ENCODE measurements around the gene PXDN. TPM values are rescaled to one million over a fixed set of nuclear protein-coding genes. Genes with fewer than 3 reads are reported as not detected.

PXDN gene
- total and polyA plus RNA-seq, 4 donors, result 42.8 to 69.7 (median 59.7) TPM

DNA sequence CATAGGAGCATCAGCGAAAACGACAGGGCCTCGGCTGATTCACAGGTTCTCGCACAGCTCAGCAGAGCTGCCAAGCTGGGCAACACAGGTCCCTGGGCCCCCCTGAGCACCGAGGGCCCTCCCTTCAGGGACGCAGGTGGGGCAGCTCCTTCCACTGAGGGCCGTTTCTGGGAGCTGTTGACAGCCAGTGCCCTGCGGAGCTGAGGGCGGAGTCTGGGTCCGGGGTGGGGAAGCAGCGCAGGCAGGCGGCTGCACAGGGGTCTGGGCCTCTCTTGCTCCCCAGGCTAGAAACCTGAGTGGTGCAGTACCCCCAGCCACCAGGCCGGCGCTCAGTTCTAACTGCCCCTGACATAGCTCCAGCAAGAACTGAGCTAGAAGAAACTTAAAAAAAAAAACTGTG lies 65.7 kb downstream of the PXDN start:
- Histone ChIP-seq H3K9me3 (ENCODE audit: control insufficient read depth, insufficient read depth, low read length) (no peaks in the 10 kb centered on the region), H3K4me1 (ENCODE audit: control insufficient read depth, insufficient read depth, low read length) (peaks cover 4% of the 10 kb centered on the region), H3K27me3 (ENCODE audit: control insufficient read depth, insufficient read depth, low read length) (no peaks in the 10 kb centered on the region), H3K27ac (ENCODE audit: low read depth, low read length) (no peak overlapping the region), H3K4me3 (ENCODE audit: low read depth, low read length) (no peak overlapping the region), H3K36me3 (ENCODE audit: control insufficient read depth, insufficient read depth, low read length) (peaks cover 87% of the 10 kb centered on the region)
- 90% methylated on average over 12 of the region's 14 CpGs for WGBS (ENCODE audit: insufficient coverage)
- no peak for DNase-seq (ENCODE audit: low read depth in 4 of 6, low spot score in 6 of 6)

DNA sequence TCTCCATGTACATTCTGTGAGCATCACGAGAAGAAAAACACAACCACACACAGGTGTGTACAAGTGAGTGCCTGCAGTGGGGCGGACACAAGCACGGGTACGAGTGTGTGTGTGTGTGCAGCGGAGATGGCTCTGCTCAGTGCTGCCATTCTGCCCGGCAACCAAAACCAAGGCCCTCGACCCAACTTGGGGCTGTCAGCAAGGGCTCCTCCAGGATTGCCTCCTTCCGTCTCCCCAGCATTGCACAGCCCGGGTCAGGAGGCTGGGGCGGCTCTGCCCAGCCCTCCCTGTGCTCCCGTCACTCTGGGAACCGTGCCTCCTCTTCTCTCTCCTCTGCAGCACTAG lies 66.5 kb downstream of the PXDN start:
- no peak overlapping the region for H3K4me3 ChIP-seq (ENCODE audit: low read depth, low read length)
- peaks cover 4% of the 10 kb centered on the region for H3K4me1 ChIP-seq (ENCODE audit: control insufficient read depth, insufficient read depth, low read length)
- peaks cover 93% of the 10 kb centered on the region for H3K36me3 ChIP-seq (ENCODE audit: control insufficient read depth, insufficient read depth, low read length)
- 92% methylated on average over 11 of the region's 12 CpGs for WGBS (ENCODE audit: insufficient coverage)
- DNase-seq (ENCODE audit: low read depth in 4 of 6, low spot score in 6 of 6), result no peak
- no peak overlapping the region for H3K27ac ChIP-seq (ENCODE audit: low read depth, low read length)
- no peaks in the 10 kb centered on the region for H3K9me3 ChIP-seq (ENCODE audit: control insufficient read depth, insufficient read depth, low read length)
- no peaks in the 10 kb centered on the region for H3K27me3 ChIP-seq (ENCODE audit: control insufficient read depth, insufficient read depth, low read length)

DNA sequence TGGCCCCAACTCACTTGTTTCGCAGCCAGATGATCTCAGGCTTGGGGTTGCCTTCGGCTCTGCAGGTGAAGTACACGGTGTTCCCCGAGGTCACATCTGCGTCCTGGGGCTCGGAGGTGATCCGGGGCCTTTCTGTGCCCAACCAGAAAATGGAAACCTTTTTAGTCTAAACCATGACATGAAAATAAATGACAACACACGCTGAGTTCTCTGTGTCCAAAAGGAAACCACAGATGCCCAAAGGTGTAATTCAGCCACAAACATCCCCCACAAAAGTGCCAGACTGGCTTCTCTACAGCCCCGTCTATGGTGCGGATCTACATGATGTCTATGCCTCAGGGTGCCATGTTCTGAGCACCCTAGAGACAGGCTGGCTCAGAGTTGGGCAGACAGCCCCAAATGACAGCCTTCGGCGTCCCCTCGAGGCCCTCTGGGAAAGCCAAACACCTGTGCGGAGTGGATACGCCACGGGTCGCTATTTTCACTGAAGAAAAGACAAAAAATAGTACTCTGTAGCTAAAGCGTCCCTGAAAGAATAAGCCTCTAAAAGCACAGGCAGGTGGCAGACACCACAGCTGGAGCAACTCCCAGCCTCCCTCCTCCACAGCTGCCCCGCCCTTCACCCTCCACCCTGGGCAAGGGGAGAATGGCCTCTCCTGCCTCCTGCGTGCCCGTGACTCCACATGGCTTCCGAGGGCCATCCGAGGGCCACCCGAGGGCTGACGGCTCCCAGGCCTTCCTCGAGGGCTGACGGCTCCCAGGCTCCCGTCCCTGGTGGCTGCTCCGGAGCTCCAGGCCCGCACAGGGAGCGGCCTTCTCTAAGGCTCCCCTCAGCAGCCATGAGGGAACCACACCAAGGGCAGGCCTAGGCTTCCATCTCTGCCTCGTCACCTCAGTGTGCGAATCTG lies 67.1 kb downstream of the PXDN start:
- Histone ChIP-seq H3K27me3 (ENCODE audit: control insufficient read depth, insufficient read depth, low read length) (no peaks in the 10 kb centered on the region), H3K4me3 (ENCODE audit: low read depth, low read length) (no peak overlapping the region), H3K27ac (ENCODE audit: low read depth, low read length) (no peak overlapping the region), H3K4me1 (ENCODE audit: control insufficient read depth, insufficient read depth, low read length) (peaks cover 4% of the 10 kb centered on the region), H3K36me3 (ENCODE audit: control insufficient read depth, insufficient read depth, low read length) (peaks cover 92% of the 10 kb centered on the region), H3K9me3 (ENCODE audit: control insufficient read depth, insufficient read depth, low read length) (no peaks in the 10 kb centered on the region)
- WGBS (ENCODE audit: insufficient coverage), result 82% methylated on average over 27 of the region's 33 CpGs
- DNase-seq (ENCODE audit: low read depth in 4 of 6, low spot score in 6 of 6), result no peak

DNA sequence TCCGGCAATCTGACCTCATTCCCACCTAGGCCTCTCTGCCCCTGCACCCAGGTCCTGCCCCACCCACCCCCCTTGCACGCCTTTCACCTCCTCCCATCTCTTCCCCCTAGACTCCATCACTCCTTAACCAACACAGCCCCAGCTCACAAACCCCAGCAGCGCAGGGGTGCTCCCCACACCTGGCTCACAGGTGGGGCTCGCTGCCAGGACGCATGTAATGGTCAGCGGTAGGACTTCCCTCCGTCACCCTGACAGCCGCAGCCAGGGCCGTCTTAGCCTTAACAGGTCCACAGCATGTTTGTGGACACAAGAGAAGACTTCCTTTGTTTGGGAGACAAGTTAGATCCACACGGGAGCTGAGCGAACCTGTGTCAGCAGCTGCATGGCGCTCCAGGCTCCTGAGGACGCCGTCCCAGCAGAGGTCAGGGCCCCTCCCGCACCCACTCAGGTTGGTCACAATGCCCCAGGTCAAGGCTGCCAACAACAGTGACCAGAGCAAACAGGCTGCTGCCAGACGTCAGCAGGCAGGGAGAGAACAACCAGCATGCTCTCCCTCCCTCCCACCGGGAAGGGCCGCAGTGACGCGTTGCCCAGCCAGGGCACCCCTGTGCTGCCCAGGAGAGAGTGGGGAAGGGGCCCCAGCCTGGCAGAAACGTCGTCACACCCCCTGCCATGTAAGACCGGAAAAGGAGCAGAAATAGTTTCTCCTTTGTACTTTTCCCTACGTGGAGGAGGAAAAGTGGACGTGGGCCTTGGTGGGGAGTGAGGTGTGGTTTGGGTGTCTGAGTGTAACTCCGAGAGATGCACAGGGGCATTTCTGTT lies 68.0 kb downstream of the PXDN start:
- 91% methylated on average over 22 of the region's 26 CpGs for WGBS (ENCODE audit: insufficient coverage)
- Histone ChIP-seq H3K27me3 (ENCODE audit: control insufficient read depth, insufficient read depth, low read length) (no peaks in the 10 kb centered on the region), H3K27ac (ENCODE audit: low read depth, low read length) (no peak overlapping the region), H3K36me3 (ENCODE audit: control insufficient read depth, insufficient read depth, low read length) (peaks cover 85% of the 10 kb centered on the region), H3K4me3 (ENCODE audit: low read depth, low read length) (no peak overlapping the region), H3K9me3 (ENCODE audit: control insufficient read depth, insufficient read depth, low read length) (no peaks in the 10 kb centered on the region), H3K4me1 (ENCODE audit: control insufficient read depth, insufficient read depth, low read length) (peaks cover 4% of the 10 kb centered on the region)
- DNase-seq (ENCODE audit: low read depth in 4 of 6, low spot score in 6 of 6), result no peak

DNA sequence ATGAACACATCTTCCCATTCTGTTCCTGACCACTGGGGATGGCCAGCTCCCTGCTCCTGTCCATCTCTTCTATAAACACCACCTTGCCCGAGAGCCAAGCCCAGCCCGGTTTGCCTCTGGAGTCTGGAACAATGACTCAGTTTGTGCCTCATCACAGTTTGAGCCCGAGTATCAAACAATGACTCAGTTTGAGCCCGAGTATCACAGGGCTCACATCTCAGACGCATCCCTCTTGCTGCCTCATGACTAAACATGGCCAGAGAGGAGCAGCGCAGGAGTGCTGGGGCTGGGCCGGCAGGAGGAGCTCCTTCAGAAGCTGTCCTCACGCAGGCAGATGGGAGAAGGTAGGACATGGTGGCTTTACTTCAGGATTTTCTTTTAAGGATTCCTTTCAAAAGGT lies 68.7 kb downstream of the PXDN start:
- no peaks in the 10 kb centered on the region for H3K9me3 ChIP-seq (ENCODE audit: control insufficient read depth, insufficient read depth, low read length)
- H3K27ac ChIP-seq (ENCODE audit: low read depth, low read length), result no peak overlapping the region
- WGBS (ENCODE audit: insufficient coverage), result 70% methylated on average over 5 of the region's 8 CpGs
- H3K4me3 ChIP-seq (ENCODE audit: low read depth, low read length), result no peak overlapping the region
- peaks cover 4% of the 10 kb centered on the region for H3K4me1 ChIP-seq (ENCODE audit: control insufficient read depth, insufficient read depth, low read length)
- H3K27me3 ChIP-seq (ENCODE audit: control insufficient read depth, insufficient read depth, low read length), result no peaks in the 10 kb centered on the region
- peaks cover 78% of the 10 kb centered on the region for H3K36me3 ChIP-seq (ENCODE audit: control insufficient read depth, insufficient read depth, low read length)
- DNase-seq (ENCODE audit: low read depth in 4 of 6, low spot score in 6 of 6), result no peak

DNA sequence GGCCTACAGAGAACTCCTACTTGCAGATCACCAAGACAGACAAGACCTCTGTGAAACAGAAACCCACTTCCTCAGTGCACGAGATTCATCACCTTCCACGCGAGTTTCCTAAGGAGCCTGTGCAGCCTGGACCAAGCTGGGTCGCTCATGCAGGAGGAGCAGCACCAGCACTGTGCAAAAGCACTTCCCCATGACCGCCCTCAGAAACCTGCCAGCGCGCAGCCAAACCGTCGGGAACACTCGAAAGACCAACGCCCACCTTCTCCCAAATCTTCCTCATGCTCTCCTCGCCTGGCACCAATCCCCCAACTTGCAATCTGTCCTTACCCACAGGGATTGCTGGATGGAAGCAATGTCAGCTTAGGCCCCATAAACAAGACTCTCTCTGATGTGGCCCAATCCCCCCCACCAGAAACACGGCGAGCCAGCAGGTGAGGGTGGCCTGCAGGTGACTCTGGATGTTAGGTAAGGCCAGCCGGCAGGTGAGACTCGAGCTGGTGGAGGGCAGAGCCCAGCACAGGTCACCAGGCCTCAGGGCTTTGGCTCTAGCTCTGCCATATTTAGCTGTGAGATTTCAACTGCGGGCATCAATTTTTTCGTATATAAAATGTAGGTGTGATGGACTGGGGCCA lies 69.4 kb downstream of the PXDN start:
- Histone ChIP-seq H3K27me3 (ENCODE audit: control insufficient read depth, insufficient read depth, low read length) (no peaks in the 10 kb centered on the region), H3K36me3 (ENCODE audit: control insufficient read depth, insufficient read depth, low read length) (peaks cover 71% of the 10 kb centered on the region), H3K9me3 (ENCODE audit: control insufficient read depth, insufficient read depth, low read length) (no peaks in the 10 kb centered on the region), H3K4me3 (ENCODE audit: low read depth, low read length) (no peak overlapping the region), H3K27ac (ENCODE audit: low read depth, low read length) (no peak overlapping the region), H3K4me1 (ENCODE audit: control insufficient read depth, insufficient read depth, low read length) (peaks cover 4% of the 10 kb centered on the region)
- DNase-seq (ENCODE audit: low read depth in 4 of 6, low spot score in 6 of 6), result no peak
- 93% methylated on average over 16 of the region's 18 CpGs for WGBS (ENCODE audit: insufficient coverage)

DNA sequence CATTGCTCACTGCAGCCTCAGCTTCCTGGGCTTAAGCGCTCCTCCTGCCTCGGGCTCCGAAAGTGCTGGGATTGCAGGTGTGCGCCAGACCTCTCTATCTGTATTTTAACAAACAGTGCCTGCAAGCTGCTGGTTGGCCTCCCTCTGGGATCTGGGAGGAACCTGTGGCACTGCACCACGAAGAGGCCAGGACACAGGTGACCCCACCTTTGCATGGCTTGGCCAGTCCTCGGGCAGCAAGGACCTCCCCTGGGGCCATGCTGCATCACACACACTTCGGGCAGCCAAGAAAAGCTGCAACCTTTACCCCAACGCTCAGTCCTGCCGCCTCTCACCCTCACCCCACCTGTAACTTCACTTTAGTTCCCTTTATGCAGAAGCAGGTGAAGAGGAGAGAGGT lies 70.0 kb downstream of the PXDN start:
- Histone ChIP-seq H3K27ac (ENCODE audit: low read depth, low read length) (no peak overlapping the region), H3K4me1 (ENCODE audit: control insufficient read depth, insufficient read depth, low read length) (peaks cover 4% of the 10 kb centered on the region), H3K9me3 (ENCODE audit: control insufficient read depth, insufficient read depth, low read length) (no peaks in the 10 kb centered on the region), H3K27me3 (ENCODE audit: control insufficient read depth, insufficient read depth, low read length) (no peaks in the 10 kb centered on the region), H3K4me3 (ENCODE audit: low read depth, low read length) (no peak overlapping the region), H3K36me3 (ENCODE audit: control insufficient read depth, insufficient read depth, low read length) (peaks cover 65% of the 10 kb centered on the region)
- WGBS (ENCODE audit: insufficient coverage), result 89% methylated on average over 6 of the region's 9 CpGs
- DNase-seq (ENCODE audit: low read depth in 4 of 6, low spot score in 6 of 6), result no peak

DNA sequence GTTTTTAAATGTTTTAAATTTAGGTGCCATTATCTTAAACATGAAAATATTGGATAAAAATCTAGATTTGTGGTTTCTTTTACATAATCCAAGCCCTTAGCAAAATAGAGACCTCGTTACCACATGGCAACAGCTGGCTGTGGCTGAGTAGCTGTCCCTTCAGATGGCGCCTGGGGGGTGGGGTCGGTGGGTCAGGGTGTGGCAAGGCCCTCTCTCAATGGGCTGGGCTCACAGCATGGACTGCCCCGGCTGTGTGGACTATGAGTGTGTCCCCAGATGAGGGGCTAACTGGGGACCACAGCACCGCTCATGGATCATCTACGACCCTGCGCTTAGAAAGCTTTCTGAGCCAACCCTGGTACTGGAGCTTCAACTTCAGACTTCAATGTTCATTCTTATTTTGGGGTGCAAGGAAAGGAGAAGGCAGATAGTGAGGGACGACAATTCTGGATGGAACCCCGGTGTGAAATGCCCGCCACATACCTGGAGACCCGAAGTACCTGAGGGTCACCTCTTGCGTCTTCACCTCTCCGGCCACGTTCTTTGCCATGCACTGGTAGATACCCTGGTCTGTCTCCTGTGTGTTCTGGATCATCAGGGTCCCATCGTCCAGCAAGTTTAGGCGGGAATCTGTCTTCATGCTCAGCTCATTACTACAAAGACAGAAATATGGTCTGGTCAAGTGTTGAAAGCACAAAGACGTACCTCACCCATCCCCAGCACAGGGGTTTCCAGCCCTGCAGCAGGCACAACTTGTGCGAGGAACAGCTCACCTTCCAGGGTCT lies 71.0 kb downstream of the PXDN start:
- no peak for DNase-seq (ENCODE audit: low read depth in 4 of 6, low spot score in 6 of 6)

DNA sequence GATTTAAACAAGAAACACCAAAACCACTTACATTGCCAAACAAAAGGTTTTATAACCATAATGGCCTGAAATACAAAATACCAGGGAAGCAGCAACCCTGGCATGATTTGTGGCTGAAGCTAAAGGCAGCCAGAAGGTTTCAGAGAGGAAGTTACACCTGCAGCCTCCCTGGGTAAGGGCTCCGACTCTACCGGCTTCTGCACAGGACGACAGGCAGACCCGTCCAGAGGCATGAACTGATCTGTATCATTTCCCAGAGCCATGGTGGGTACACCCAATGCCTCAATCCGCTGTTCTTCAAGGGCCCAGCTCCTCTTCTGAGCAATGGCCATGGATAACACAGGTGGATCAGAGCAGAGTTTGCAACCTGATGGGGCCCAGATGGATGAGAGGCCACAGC lies 71.6 kb downstream of the PXDN start:
- Histone ChIP-seq H3K9me3 (ENCODE audit: control insufficient read depth, insufficient read depth, low read length) (no peaks in the 10 kb centered on the region), H3K27ac (ENCODE audit: low read depth, low read length) (no peak overlapping the region), H3K4me3 (ENCODE audit: low read depth, low read length) (no peak overlapping the region), H3K27me3 (ENCODE audit: control insufficient read depth, insufficient read depth, low read length) (no peaks in the 10 kb centered on the region), H3K36me3 (ENCODE audit: control insufficient read depth, insufficient read depth, low read length) (peaks cover 49% of the 10 kb centered on the region), H3K4me1 (ENCODE audit: control insufficient read depth, insufficient read depth, low read length) (peaks cover 4% of the 10 kb centered on the region)
- no peak for DNase-seq (ENCODE audit: low read depth in 4 of 6, low spot score in 6 of 6)
- WGBS (ENCODE audit: insufficient coverage), result 89% methylated on average over 5 of the region's 5 CpGs

More for the DNA sequence above, 71.0 kb downstream of the PXDN start:
- no peaks in the 10 kb centered on the region for H3K9me3 ChIP-seq (ENCODE audit: control insufficient read depth, insufficient read depth, low read length)
- peaks cover 55% of the 10 kb centered on the region for H3K36me3 ChIP-seq (ENCODE audit: control insufficient read depth, insufficient read depth, low read length)
- H3K27me3 ChIP-seq (ENCODE audit: control insufficient read depth, insufficient read depth, low read length), result no peaks in the 10 kb centered on the region
- H3K4me1 ChIP-seq (ENCODE audit: control insufficient read depth, insufficient read depth, low read length), result peaks cover 4% of the 10 kb centered on the region
- WGBS (ENCODE audit: insufficient coverage), result 94% methylated on average over 17 of the region's 18 CpGs
- H3K4me3 ChIP-seq (ENCODE audit: low read depth, low read length), result no peak overlapping the region
- H3K27ac ChIP-seq (ENCODE audit: low read depth, low read length), result no peak overlapping the region

All from spinal cord (tissue), 10 donors.